ENCODE measurements around the gene TBX3.
A peak's percentile ranks its signal among the peaks of the same experiment; 100 is the strongest.

The TBX3 gene

DNA sequence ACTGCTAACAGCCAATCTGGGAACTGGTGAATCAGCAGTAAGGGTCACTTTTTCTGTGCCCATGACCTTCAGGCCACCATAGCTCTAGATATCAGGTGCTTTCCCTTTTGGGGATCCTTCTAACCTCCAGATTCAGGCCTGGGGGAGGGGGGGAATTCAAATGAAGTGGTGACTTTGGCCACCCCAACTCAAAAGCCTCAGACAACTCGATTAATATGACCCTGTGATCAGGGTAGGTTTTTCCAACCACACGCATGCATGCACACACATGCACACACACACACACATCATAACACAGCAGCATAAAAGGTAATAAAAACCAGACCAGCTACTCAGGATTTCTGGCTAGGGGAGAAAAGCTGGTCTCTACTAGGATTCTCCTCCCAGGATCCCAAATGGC, 5.3 kb downstream of the TBX3 start:
- no peak for DNase-seq (ENCODE audit: extremely low read depth, low read depth)
- H3K4me3 ChIP-seq (replicated peaks; ENCODE audit: low read depth, low read length), result peak overlapping the region; percentile 73
- TF ChIP-seq, protein P1, sequence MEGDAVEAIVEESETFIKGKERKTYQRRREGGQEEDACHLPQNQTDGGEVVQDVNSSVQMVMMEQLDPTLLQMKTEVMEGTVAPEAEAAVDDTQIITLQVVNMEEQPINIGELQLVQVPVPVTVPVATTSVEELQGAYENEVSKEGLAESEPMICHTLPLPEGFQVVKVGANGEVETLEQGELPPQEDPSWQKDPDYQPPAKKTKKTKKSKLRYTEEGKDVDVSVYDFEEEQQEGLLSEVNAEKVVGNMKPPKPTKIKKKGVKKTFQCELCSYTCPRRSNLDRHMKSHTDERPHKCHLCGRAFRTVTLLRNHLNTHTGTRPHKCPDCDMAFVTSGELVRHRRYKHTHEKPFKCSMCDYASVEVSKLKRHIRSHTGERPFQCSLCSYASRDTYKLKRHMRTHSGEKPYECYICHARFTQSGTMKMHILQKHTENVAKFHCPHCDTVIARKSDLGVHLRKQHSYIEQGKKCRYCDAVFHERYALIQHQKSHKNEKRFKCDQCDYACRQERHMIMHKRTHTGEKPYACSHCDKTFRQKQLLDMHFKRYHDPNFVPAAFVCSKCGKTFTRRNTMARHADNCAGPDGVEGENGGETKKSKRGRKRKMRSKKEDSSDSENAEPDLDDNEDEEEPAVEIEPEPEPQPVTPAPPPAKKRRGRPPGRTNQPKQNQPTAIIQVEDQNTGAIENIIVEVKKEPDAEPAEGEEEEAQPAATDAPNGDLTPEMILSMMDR (IDR thresholded peaks at IDR 0.05; ENCODE audit: low read depth, low read length, missing control alignments), result no peak

DNA sequence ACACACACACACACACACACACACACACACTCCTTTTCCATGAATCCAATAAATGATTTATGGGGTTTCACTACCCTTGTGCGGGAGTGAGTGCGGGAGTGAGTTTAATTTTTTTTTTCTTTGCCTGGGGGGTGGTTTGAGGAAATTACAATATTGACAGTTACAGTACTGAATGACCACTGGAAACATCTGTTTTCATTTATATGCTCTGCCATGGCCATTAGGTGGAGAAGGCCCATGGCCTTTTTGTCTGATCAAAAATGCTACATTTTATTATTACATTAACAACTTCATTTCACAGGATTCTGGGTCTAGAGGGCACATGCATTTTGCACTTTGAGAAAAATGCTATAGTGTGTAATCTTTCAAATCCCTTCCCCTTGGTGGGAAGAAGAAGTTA, 5.9 kb downstream of the TBX3 start:
- no peak for DNase-seq (ENCODE audit: extremely low read depth, low read depth)
- H3K4me3 ChIP-seq (replicated peaks; ENCODE audit: low read depth, low read length), result peak overlapping the region; percentile 73
- TF ChIP-seq, protein P1 (IDR thresholded peaks at IDR 0.05; ENCODE audit: low read depth, low read length, missing control alignments), result no peak

DNA sequence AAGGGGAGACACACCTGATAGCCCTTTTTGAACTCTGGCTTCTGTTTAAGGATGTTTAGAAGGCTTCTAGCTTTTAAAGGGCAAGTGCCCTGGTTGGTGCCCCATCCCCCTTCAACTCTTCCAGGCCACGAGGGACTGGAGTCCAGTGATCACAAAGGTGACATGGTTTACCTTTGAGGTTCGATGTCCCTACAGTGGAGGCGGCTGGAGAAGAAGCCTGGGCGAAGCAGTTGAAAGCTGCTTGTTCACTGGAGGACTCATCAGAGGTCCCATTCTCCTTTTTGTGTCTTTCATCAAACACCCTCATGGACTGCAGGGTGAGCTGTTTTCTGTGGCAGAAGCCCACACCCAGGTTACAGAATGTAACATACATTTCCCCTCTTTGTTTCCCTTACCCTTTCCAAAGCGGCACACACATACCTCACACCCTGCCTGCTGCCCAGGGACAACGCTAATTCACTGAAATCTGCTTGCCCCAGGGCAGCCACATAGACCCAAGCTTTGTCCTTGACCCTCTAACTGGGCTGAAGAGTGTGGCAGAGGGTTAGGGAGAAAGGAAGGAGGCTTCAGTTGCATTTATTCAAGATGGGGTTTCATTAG, 7.7 kb downstream of the TBX3 start:
- peak overlapping the region; percentile 73 for H3K4me3 ChIP-seq (replicated peaks; ENCODE audit: low read depth, low read length)
- TF ChIP-seq, protein P1 (IDR thresholded peaks at IDR 0.05; ENCODE audit: low read depth, low read length, missing control alignments), result no peak
- no peak for DNase-seq (ENCODE audit: extremely low read depth, low read depth)

DNA sequence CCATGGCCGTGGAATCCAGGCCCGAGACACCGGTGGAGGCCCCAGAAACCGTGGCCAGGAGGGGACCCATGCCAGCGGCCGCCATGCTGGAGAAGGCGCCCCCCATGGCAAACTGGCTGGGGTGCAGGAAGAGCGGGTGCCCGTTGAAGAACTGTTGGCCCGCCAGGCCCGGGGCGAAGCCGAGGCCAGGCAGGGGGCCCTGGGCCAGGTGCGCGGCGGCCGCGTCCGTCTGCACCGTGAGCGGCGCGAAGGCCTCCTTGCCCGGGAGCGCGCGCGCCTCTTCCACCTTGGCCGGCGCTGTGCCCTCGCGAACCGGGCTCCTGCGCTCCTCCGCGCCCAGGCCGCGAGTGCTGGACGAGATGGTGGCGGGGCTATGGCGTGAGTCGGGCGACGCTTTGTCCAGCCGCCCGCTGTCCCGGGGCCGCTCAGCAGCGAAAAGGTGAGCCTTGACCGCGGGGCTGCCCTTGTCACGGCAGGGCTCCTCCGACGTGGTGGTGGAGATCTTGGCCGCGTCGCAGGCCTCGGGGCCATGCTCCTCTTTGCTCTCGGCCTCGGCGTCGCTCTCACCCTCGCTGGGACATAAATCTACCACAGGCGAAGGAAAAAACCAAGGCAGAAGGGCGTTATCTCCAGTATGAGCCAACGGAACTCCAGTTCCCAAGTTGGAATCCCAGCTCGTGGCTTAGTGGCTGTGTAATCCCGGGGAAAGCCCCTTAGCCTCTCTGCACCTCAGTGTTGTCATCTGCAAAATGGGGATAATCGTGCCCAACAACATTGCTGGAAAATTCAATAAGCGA, 9.5 kb downstream of the TBX3 start:
- H3K4me3 ChIP-seq (replicated peaks; ENCODE audit: low read depth, low read length), result peak overlapping the region; percentile 73
- no peak for DNase-seq (ENCODE audit: extremely low read depth, low read depth)
- TF ChIP-seq, protein P1 (IDR thresholded peaks at IDR 0.05; ENCODE audit: low read depth, low read length, missing control alignments), result no peak

DNA sequence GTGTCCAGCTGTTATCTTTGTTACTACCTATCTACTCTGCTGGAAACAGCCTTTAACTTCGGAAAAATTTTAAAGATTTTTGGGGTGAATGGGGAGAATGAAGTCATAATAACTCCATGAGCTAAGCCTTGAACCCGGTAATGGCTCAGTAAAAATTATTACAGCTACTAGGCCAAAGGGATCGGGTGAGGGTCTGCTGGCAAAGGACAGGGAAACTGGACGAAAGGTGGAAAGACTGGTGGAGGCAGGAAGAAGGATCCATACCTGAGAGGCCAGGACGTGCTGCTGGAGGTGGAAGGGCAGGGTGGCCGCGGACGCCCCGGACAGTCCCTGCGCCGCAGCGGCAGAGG, 10.1 kb downstream of the TBX3 start:
- TF ChIP-seq, protein P1 (IDR thresholded peaks at IDR 0.05; ENCODE audit: low read depth, low read length, missing control alignments), result no peak
- peak overlapping the region; percentile 73 for H3K4me3 ChIP-seq (replicated peaks; ENCODE audit: low read depth, low read length)
- DNase-seq (ENCODE audit: extremely low read depth, low read depth), result no peak

DNA sequence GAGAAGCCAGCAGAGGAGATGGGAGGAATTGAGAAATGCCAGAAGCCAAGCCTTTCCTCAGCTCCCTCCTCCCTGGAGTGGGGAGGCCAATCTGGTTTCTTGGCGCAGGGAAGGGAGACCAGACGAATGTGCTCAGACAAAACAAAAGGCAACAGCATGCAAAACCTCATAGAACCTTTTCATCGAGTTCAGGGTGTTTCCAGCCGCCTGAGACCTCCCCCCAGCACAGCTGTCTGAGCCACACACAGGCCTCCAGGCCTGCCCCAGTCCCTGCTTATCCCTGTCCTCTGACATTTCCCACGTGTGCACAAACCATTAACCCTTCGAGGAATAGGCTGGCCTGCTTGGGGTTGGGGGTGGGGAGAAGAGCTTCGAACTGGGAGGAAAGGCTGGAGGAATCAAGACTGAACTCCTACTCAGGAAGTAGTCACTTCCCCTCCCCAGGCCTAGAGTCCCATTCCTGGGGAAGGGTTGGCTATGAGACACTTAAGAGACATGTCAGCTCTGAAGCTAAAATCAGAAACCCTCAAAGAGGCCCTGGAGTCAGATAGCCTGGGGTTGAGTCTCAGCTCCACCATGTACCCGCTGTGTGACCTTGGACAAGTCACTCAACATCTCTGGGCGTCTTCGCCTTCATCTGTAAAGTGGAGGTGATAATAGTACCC, 10.7 kb downstream of the TBX3 start:
- TF ChIP-seq, protein P1 (IDR thresholded peaks at IDR 0.05; ENCODE audit: low read depth, low read length, missing control alignments), result no peak
- peak overlapping the region; percentile 73 for H3K4me3 ChIP-seq (replicated peaks; ENCODE audit: low read depth, low read length)

More for the DNA sequence above, 10.7 kb downstream of the TBX3 start:
- DNase-seq (ENCODE audit: extremely low read depth, low read depth), result no peak

All from HFF-Myc (cell line).